NCI-H2171 treated with DMSO at 0.1 percent for 48 hours (cell line): Measurements from ENCODE around the gene CHRNG.

Experiments used
- DNase-seq: peaks from one replicate; lab custom pipeline; 2025; lab: John Stamatoyannopoulos, UW

The CHRNG gene

GRCh38 chr2:232576995-232577394, 37.5 kb downstream of the CHRNG start:
- DNase-seq, result no peak

- DNase-seq, result no peak
Measured at GRCh38 chr2:232577841-232578240, 38.3 kb downstream of the CHRNG start.

- no peak for DNase-seq
Measured at GRCh38 chr2:232578626-232579025, 39.1 kb downstream of the CHRNG start.

- DNase-seq, result no peak
Measured at GRCh38 chr2:232580648-232580981, 41.1 kb downstream of the CHRNG start.

GRCh38 chr2:232581725-232582124, 42.2 kb downstream of the CHRNG start:
- no peak for DNase-seq

GRCh38 chr2:232584238-232584637, 44.7 kb downstream of the CHRNG start:
- DNase-seq, result no peak

- DNase-seq, result no peak
Measured at GRCh38 chr2:232586943-232587505, 47.5 kb downstream of the CHRNG start.

- no peak for DNase-seq
Measured at GRCh38 chr2:232587512-232587911, 48.0 kb downstream of the CHRNG start.

GRCh38 chr2:232588031-232588430, 48.5 kb downstream of the CHRNG start:
- DNase-seq, result no peak

- no peak for DNase-seq
Measured at GRCh38 chr2:232588680-232589585, 49.4 kb downstream of the CHRNG start.

- DNase-seq, result no peak
Measured at GRCh38 chr2:232592772-232593395, 53.4 kb downstream of the CHRNG start.

- no peak for DNase-seq
Measured at GRCh38 chr2:232593982-232594381, 54.5 kb downstream of the CHRNG start.
